GM18951 (cell line): ENCODE measurements around the gene SHROOM3.

Experiments used
- POLR2A ChIP-seq: IDR thresholded peaks from 4 replicates; pipeline ENCODE4 v1.6.1; 2011; ENCODE audit warnings: mild to moderate bottlenecking; ENCODE audit not compliant: insufficient read length, insufficient read depth; ENCODE audit errors: extremely low read depth
- in situ Hi-C: fragments of 300-500 bp; cut with MboI; formaldehyde crosslinking; loops from one replicate; pipeline ENCODE4 v1.12.0; 2022; ENCODE audit warnings: low sequenced_read_pairs, mixed read lengths, inconsistent platforms; ENCODE audit not compliant: unreplicated experiment

SHROOM3 gene

DNA sequence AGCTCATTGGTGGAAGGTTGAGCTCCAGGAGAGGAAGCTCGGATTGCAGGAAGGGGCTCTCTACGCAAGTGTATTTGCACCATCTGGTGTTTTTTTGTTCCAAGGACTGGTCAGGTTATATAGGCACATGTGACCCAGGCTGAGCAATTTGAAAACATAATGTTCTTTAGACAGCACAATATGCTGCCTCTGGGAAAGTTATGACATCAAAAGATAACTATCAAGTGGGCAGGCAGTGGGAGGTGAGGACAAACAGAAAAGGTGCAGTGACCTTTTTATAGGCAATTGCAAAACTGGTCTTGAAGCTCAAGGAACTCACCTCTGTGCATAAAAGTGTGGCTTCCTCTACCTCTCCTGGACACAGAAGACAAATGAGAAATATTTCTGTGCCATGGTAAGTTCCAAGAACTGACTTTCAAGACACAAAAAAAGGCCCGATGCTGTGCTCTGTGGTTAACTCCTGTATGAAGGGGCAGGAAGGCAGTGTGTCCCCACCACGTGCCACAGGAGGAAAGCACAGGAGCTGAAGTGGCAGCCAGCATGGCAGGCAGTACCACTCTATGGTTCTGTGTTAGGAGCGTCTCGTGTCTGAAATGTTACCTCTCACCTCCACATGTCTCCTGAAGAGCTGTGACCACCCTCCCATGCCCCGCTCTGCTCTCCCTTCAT, 128.6 kb downstream of the SHROOM3 start:
- TF ChIP-seq POLR2A = no peak
- in situ Hi-C loops = no loop called here

DNA sequence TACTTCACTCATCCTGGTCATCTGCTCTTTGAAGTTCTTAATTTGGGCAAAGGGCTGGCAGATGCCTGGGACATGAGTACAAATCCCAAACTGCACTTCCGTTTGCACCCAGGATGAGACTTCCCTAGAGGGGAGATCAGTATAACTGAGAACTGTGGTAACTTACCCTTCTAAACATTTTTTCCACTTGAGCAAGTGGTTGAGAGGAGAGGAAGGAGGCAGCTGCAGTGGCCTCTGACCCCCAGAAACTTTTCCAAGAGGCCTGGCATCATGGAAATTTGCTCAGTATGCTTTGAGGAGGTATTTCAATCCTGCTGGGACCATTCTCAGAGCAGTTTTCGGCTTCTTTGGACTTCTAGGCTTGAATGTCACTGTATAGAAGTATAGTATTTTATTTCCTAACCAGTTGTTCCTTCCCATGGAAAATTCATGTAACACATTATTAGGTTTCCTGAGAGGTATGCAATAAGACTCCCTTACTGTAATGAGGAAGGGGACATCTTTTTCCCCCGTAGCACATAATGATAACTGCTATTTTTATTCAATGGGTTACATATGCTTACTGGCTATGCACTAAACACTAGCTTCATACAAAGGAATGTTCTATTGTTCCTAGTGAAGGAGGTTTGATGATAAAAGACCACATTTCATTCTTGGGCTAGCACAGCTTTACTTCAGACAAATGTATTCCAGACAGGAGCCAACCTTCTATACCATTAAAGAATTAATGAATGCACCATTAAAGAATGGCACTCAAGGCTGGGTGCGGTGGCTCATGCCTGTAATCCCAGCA, 129.3 kb downstream of the SHROOM3 start:
- no peak for TF ChIP-seq POLR2A
- in situ Hi-C loops = no loop called here

DNA sequence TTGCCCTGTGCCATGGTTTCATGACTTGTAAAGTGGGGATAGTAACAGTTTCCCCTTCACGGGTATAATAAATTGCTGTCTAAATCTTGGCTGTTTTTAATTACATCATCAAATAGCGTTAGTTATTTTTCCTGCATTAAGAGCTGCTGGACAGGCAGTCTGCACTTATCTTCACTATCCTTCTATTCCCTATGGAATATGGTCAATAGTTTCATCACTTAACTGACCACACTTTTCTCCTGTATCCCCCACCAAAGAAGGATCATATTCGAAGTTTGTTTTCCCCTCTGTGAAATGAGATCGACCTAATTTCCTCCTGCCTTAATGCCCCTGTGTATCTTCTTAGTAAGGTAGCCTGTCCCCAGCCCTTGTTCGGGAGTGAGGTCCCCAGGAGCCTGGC, 133.2 kb downstream of the SHROOM3 start:
- in situ Hi-C loops = no loop called here
- no peak for TF ChIP-seq POLR2A

- TF ChIP-seq POLR2A = no peak
- in situ Hi-C loops = no loop called here
Measured at GRCh38 chr4:76569225-76569624, 134.2 kb downstream of the SHROOM3 start.

GRCh38 chr4:76569706-76570105, 134.7 kb downstream of the SHROOM3 start:
- TF ChIP-seq POLR2A = no peak
- in situ Hi-C loops = no loop called here

DNA sequence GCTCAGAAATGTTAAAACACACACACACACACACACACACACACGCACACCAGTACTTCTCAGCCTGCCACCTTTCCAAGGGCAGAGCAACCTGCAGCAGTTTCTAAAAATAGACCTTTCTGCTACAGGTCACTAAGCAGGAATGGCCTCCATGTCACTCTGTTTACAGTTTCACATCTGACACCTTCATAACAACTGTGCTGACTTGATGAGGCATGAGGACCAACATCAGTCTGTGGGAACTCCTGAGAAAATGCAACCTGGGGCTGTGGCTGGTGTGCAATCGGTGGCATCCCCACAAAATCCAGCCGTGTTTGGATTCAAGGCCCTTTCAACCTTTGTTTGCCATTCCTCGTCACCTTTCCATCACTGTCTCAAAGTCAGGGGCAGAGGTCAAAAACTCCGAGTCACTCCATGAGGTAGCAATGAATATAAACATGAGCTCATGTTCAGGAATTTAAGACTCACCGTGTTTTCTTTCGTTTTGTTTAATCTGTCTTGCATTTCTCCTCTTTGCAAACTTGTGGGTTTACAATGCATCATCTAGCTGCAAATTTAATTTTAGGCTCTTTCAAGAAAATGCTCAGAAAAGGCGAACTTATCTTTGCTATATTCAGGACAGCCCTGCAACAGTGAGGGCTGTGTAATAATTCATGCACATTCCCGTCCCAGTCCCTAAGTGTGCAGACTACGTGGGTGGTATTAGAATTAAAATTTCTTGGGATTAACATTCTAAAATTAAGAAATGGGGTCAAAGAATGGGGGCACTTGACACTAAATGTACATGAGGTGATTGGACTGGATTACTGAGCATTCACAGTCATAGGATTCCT, 135.3 kb downstream of the SHROOM3 start:
- in situ Hi-C loops = no loop called here
- TF ChIP-seq POLR2A = no peak

DNA sequence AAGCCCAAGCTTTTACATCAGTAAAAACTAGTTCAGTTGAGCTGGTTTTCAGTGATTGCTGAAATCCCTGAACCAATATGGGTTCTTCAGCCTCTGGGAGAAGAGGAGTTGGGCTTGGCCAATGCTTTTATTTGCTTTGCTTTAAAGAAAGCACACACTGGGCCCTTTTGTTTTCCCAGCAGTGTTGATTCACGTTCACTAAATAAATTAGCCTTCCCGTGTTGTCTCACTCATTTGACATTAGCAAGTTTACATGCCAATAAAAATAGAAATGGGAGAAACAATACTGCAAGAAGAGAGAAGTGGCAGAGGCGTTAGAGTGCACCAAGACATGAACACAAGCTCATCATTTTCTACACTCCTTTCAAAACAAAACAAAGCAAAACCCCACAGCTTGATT, 136.2 kb downstream of the SHROOM3 start:
- in situ Hi-C loops = no loop called here
- no peak for TF ChIP-seq POLR2A

- no peak for TF ChIP-seq POLR2A
Measured at GRCh38 chr4:76572224-76572623, 137.2 kb downstream of the SHROOM3 start.

GRCh38 chr4:76576824-76577223, 141.8 kb downstream of the SHROOM3 start:
- TF ChIP-seq POLR2A = no peak
- in situ Hi-C loops = no loop called here

More at GRCh38 chr4:76572224-76572623, 137.2 kb downstream of the SHROOM3 start:
- in situ Hi-C loops = no loop called here

- TF ChIP-seq POLR2A = no peak
- in situ Hi-C loops = no loop called here
Measured at GRCh38 chr4:76578002-76578560, 143.1 kb downstream of the SHROOM3 start.

DNA sequence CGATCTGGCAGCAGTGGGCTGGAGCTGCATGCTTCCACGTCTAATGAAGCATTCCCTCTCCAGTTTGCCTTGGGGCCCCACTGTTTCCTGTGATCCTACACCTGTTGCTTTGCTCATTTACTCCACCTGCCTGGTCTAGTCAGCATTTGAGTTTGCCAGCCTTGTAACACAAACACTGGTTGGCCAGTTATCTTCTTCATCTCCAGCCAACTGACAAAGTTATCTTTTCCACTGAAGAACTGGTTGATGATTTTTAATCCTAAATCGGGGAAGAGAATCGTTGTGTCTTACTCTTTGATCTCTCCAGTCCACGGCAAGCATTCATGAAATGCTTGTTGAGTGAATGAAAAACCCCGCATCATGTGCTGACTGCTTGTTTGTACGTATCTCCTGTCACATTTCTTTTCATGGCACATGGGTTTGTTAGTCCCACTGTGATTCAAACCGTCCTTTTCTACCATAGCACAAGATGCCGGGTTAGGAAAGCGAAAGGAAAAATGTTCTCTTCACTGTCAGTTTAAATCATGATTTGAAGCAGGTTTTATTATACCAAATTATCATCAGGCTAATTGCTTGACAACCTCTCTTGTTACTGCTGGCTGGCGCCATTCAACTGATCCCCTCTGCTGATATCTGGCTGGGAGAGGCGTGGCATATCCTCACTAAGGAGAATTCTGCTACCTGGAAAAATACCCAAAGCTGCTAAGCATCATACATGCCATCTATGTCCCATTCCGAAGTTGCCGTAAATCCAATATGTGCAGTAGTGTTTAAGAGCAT, 144.8 kb downstream of the SHROOM3 start:
- no peak for TF ChIP-seq POLR2A
- in situ Hi-C loops = no loop called here
